ENCODE data around the gene ZNF223. TPM values are rescaled to one million over a fixed set of nuclear protein-coding genes. Genes with fewer than 3 reads are reported as not detected.

Gene ZNF223
- total RNA-seq, 1 experiment from 2014 or later = 3.5 TPM

- peaks cover 37% of the 10 kb centered on the region for H3K9me3 ChIP-seq (ENCODE audit: insufficient read depth, low read depth)
- POLR2A ChIA-PET (ENCODE audit: unreplicated experiment) = no interaction called here
Observed at GRCh38 chr19:44071824-44072542, 20.1 kb downstream of the ZNF223 start, which contains the start of gene ZNF284. ZNF284 (plus strand) TSS chr19:44072159; CDS start chr19:44076390, 4,231 bp downstream.

GRCh38 chr19:44072543-44073401 lies 20.9 kb downstream of the ZNF223 start:
- no peak overlapping the region for H3K27ac ChIP-seq
- no peak for DNase-seq
- POLR2A ChIA-PET (ENCODE audit: unreplicated experiment) = interaction anchor here (0.6 kb wide), 1 partner anchor 23 kb away, joined by 7 read pairs; no protein-coding TSS in a partner anchor

More at GRCh38 chr19:44071824-44072542, 20.1 kb downstream of the ZNF223 start, which contains the start of gene ZNF284:
- intact Hi-C loops (cut with micrococcal nuclease; ENCODE audit: unreplicated experiment) = loop anchor here (2.0 kb wide), 1 partner anchor 19 kb away; the partner anchor contains the start of gene ZNF223
- TF ChIP-seq EZH2 (IDR thresholded peaks at IDR 0.05; ENCODE audit: low read depth) = no peak
- no peak for TF ChIP-seq CTCF (conservative IDR thresholded peaks at IDR 0.05)
- CTCF ChIA-PET = no interaction called here
- Histone ChIP-seq H2AFZ (peak within 1 kb of the TSS; percentile 97), H3F3A (ENCODE audit: insufficient read depth, low read depth) (no peaks in the 10 kb centered on the region), H3K79me2 (ENCODE audit: low read depth) (peaks cover 7% of the 10 kb centered on the region; the same call in 1 of the 2 replicates), H4K20me1 (ENCODE audit: insufficient read depth) (no peaks in the 10 kb centered on the region), H3K4me2 (peak within 1 kb of the TSS; percentile 77), H3K36me3 (ENCODE audit: low read depth) (peaks cover 10% of the 10 kb centered on the region), H3K27me3 (ENCODE audit: insufficient read depth, low read depth) (no peaks in the 10 kb centered on the region), H3K4me3 (peak within 1 kb of the TSS; percentile 70), H3K4me1 (replicated peaks; ENCODE audit: insufficient read depth) (peaks cover 7% of the 10 kb centered on the region; the same call in 1 of the 2 replicates), H3K27ac (peak within 1 kb of the TSS; percentile 17; the same call in 1 of the 2 replicates), H3K9me2 (ENCODE audit: insufficient read depth) (no peaks in the 10 kb centered on the region)
- peak; percentile 84 to 88 for DNase-seq
- TSS peak; percentile 62 for BruUV-seq (replicated peaks)

More at GRCh38 chr19:44072543-44073401, 20.9 kb downstream of the ZNF223 start:
- Histone ChIP-seq H3K9me2 (ENCODE audit: insufficient read depth) (no peaks in the 10 kb centered on the region), H3K4me3 (peak overlapping the region; percentile 70), H3K9me3 (ENCODE audit: insufficient read depth, low read depth) (peaks cover 30% of the 10 kb centered on the region), H4K20me1 (ENCODE audit: insufficient read depth) (no peaks in the 10 kb centered on the region), H3K79me2 (ENCODE audit: low read depth) (peaks cover 7% of the 10 kb centered on the region; the same call in 1 of the 2 replicates), H3F3A (ENCODE audit: insufficient read depth, low read depth) (no peaks in the 10 kb centered on the region), H3K36me3 (ENCODE audit: low read depth) (peaks cover 3% of the 10 kb centered on the region; the same call in 1 of the 2 replicates), H3K4me1 (replicated peaks; ENCODE audit: insufficient read depth) (peaks cover 7% of the 10 kb centered on the region; the same call in 1 of the 2 replicates), H3K27me3 (ENCODE audit: insufficient read depth, low read depth) (no peaks in the 10 kb centered on the region), H2AFZ (peak overlapping the region; percentile 97), H3K4me2 (peak overlapping the region; percentile 77)
- TF ChIP-seq EZH2 (IDR thresholded peaks at IDR 0.05; ENCODE audit: low read depth) (no peak), CTCF (conservative IDR thresholded peaks at IDR 0.05) (no peak)
- BruUV-seq (replicated peaks) = no TSS peak
- intact Hi-C loops (cut with micrococcal nuclease; ENCODE audit: unreplicated experiment) = loop anchor here (2.0 kb wide), 1 partner anchor 20 kb away; the partner anchor contains the start of gene ZNF223
- CTCF ChIA-PET = no interaction called here

Data from PC-9 (cell line).